Measurements from ENCODE around the gene CCDC184.

The CCDC184 gene

DNA sequence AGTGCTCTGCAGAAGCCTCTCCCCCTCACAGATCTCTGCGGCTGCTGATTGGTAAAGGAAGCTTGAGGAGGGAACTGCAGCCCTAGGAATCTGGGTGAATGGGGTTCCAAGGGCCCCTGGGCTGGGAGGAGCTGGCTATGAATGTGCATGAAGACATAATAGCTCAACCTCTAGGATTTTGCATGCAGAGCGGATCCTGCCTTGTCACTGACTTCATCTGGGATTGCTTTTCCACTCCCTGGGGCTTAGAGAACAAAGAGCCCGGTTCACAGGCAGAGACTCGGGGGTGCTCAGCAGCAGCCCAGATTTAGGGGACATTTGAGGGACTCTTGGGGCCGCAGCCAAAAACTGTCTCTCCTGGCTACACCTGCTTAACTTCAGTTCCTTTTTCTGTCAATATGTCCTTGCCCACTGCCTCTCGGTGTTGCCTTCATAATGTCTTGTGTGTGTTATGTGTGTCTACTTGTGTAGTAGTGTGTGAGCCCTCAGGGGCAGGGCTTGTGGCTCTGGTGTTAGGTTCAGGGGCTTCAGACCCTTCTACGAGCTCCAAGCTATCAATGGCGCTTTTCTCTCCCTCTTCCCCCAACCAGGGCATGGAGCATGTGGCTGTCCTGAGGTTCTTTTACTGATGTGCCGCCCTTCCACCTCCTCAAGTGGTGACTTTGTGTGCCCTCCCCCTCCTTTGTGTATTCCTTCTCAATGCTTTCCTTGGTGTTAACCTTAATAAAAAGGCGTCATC is 1.9 kb downstream of the CCDC184 start:
- ChIA-PET POLR2A (ENCODE audit: low non-redundant PET) (no interaction called here), CTCF (interaction anchor here (0.7 to 1.3 kb wide), 2 partner anchors 12 to 371 kb away, joined by 3 read pairs; no protein-coding TSS in a partner anchor)
- no peak for DNase-seq (ENCODE audit: low spot score)
- TF ChIP-seq, protein P1, sequence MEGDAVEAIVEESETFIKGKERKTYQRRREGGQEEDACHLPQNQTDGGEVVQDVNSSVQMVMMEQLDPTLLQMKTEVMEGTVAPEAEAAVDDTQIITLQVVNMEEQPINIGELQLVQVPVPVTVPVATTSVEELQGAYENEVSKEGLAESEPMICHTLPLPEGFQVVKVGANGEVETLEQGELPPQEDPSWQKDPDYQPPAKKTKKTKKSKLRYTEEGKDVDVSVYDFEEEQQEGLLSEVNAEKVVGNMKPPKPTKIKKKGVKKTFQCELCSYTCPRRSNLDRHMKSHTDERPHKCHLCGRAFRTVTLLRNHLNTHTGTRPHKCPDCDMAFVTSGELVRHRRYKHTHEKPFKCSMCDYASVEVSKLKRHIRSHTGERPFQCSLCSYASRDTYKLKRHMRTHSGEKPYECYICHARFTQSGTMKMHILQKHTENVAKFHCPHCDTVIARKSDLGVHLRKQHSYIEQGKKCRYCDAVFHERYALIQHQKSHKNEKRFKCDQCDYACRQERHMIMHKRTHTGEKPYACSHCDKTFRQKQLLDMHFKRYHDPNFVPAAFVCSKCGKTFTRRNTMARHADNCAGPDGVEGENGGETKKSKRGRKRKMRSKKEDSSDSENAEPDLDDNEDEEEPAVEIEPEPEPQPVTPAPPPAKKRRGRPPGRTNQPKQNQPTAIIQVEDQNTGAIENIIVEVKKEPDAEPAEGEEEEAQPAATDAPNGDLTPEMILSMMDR (conservative IDR thresholded peaks at IDR 0.05; ENCODE audit: low read depth): no peak
- H3K27ac ChIP-seq: no peak overlapping the region

DNA sequence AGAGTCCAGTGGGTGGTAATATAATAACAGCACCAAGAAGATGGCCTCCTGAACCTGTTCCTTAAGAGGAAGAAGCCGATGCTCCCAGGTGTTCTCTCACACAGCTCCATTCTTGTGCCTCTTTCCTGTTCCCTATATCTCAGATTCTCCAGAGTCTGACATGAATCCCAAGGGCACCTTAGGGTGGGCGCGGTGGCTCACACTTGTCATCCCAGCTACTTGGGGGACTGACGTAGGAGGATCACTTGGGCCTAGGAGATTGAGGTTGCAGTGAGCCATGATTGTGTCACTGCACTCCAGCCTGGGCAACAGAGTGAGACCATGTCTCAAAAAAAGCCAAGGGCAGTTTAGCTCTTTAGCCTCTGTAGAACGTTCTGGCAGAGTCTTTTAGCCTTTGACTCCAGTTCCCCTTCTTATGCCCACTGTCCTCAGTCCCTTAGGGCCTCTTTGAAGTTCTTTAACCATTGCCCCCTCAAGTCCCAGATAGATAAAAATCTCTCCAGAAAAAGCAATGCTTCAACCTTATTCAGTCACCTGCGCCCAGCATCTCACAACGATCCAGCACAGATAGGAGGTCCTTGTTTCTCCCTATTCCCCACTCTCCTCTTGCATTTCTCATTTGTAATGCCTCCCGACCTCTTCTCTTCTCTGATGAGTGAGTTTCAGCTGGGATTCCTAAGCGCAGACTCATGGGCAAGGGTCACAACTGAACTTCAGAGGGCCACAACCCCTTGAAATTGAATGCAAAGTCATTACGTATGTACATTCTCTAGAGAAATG is 4.7 kb downstream of the CCDC184 start:
- POLR2A ChIA-PET (ENCODE audit: low non-redundant PET): no interaction called here
- H3K27ac ChIP-seq: no peak overlapping the region
- no peak for DNase-seq (ENCODE audit: low spot score)
- CTCF ChIA-PET: no interaction called here
- TF ChIP-seq, protein P1 (conservative IDR thresholded peaks at IDR 0.05; ENCODE audit: low read depth): no peak

GRCh38 chr12:48189331-48190125 is 6.1 kb downstream of the CCDC184 start:
- TF ChIP-seq, protein P1 (conservative IDR thresholded peaks at IDR 0.05; ENCODE audit: low read depth): peak; percentile 87
- DNase-seq (ENCODE audit: low spot score): peak; percentile 57
- no peak overlapping the region for H3K27ac ChIP-seq
- ChIA-PET POLR2A (ENCODE audit: low non-redundant PET) (interaction anchor here (0.5 kb wide), 1 partner anchor 84 kb away, joined by 3 read pairs; no protein-coding TSS in a partner anchor), CTCF (interaction anchor here (0.5 to 1.4 kb wide), 9 partner anchors 10 to 454 kb away, joined by 3 to 5 read pairs (median 3); no protein-coding TSS in a partner anchor)

GRCh38 chr12:48191096-48191495 is 7.7 kb downstream of the CCDC184 start:
- DNase-seq (ENCODE audit: low spot score): no peak
- no peak overlapping the region for H3K27ac ChIP-seq
- CTCF ChIA-PET: no interaction called here
- TF ChIP-seq, protein P1 (conservative IDR thresholded peaks at IDR 0.05; ENCODE audit: low read depth): no peak
- POLR2A ChIA-PET (ENCODE audit: low non-redundant PET): interaction anchor here (0.6 kb wide), 1 partner anchor 809 kb away, joined by 3 read pairs; no protein-coding TSS in a partner anchor

DNA sequence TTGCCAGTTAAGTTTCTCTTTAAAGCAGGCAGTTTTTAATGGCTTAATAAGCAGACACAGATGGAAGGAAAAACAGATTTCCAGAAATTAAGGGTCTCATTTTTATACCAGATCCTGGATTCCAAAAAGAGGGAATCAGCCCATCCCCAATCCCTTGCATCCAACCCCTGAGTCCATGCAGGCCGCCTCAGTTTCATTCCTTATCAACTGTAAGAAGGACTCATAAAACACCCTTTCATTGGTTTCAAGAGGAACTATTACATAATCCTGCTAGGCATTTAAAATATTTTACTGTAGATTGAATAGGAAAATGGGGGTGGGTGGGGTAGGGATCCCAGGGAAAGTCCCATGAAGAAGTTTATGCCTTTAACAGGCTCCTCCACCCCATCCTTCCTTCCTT is 9.4 kb downstream of the CCDC184 start:
- ChIA-PET CTCF (no interaction called here), POLR2A (ENCODE audit: low non-redundant PET) (no interaction called here)
- no peak overlapping the region for H3K27ac ChIP-seq
- no peak for DNase-seq (ENCODE audit: low spot score)
- TF ChIP-seq, protein P1 (conservative IDR thresholded peaks at IDR 0.05; ENCODE audit: low read depth): no peak

GRCh38 chr12:48193623-48194022 is 10.2 kb downstream of the CCDC184 start:
- no peak for DNase-seq (ENCODE audit: low spot score)
- POLR2A ChIA-PET (ENCODE audit: low non-redundant PET): no interaction called here
- TF ChIP-seq, protein P1 (conservative IDR thresholded peaks at IDR 0.05; ENCODE audit: low read depth): no peak
- CTCF ChIA-PET: interaction anchor here (0.7 kb wide), 1 partner anchor 157 kb away, joined by 6 read pairs; no protein-coding TSS in a partner anchor
- H3K27ac ChIP-seq: no peak overlapping the region

All from RWPE1 (cell line).